Measurements from ENCODE around the gene TIMMDC1.
"Not testable (repeated sequence)": the region's sequence is repeated elsewhere in the genome, so short reads cannot be mapped to it uniquely, and the experiment has no call there.

DNA sequence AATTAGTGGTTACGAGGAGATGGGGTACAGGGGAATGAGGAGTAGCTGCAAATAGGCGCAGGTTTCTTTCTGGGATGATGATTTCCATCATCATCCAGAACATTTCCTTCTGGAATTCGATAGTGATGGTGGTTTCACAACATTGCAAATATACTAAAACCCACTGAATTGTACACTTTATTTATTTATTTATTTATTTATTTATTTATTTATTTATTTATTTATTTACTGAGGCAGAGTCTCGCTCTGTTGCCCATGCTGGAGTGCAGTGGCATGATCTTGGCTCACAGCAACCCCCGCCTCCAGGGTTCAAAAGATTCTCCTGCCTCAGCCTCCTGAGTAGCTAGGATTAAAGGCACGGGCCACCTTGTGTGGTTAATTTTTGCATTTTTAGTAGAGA, 54.6 kb downstream of the TIMMDC1 start:
- not testable (repeated sequence) for TF ChIP-seq POLR2AphosphoS5, CTCF, POLR2A (IDR thresholded peaks at IDR 0.05)
